ENCODE measurements around the gene ODAPH. TPM values are rescaled to one million over a fixed set of nuclear protein-coding genes. Genes with fewer than 3 reads are reported as not detected.

ODAPH gene
- total and polyA plus RNA-seq, 2 of the 4 experiments (the other 2 are of a cell fraction), result not detected

DNA sequence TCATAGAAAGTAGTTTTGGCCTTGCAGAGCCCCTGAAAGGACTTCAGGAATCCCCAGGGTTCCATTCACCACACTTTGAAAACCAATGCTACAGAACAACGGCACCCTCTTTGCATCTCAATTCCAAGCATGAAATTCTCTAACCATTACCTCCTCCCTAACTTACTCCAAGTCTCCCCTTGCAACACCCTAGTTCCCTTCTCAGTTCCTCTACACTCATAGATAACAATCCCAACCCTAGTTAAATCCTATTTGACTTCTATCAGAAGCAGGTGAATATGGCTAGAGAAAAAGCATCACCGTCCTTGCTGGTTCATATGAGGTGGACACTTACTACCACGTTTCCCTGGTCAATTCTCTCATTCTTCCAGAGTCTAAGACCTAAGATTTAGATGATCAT lies 44.0 kb upstream of the ODAPH start:
- Histone ChIP-seq H3K4me3 (ENCODE audit: insufficient read depth, low read depth, low read length) (no peak overlapping the region), H2AK9ac (replicated peaks; ENCODE audit: low read depth, low read length, poor library complexity) (no peak overlapping the region), H2AFZ (replicated peaks; ENCODE audit: low read length, poor library complexity) (no peak overlapping the region), H3K9me3 (ENCODE audit: control insufficient read depth, insufficient read depth, low read length) (no peaks in the 10 kb centered on the region), H2BK20ac (ENCODE audit: low read depth, low read length) (no peak overlapping the region), H3K27ac (ENCODE audit: insufficient read depth, low read length) (no peak overlapping the region), H3K36me3 (ENCODE audit: control insufficient read depth, insufficient read depth, low read length) (no peaks in the 10 kb centered on the region), H3K79me1 (ENCODE audit: low read depth in 1 of 2, low read length in 2 of 2) (peaks cover 33 to 54% of the 10 kb centered on the region in 2 experiments), H4K5ac (ENCODE audit: low read depth, low read length) (no peak overlapping the region), H2BK15ac (ENCODE audit: low read depth, low read length) (peak overlapping the region; percentile 11; the same call in 1 of the 3 replicates), H3K27me3 (ENCODE audit: control insufficient read depth, insufficient read depth, low read length) (no peaks in the 10 kb centered on the region), H3K18ac (ENCODE audit: low read depth, low read length) (no peak overlapping the region), H4K8ac (ENCODE audit: low read depth in 2 of 2, low read length in 2 of 2) (no peak overlapping the region), H2BK5ac (ENCODE audit: low read depth, low read length, poor library complexity, severe bottlenecking) (no peak overlapping the region), H3K9ac (ENCODE audit: low read depth, low read length) (no peak overlapping the region), H3K4me2 (ENCODE audit: low read depth, low read length) (peak overlapping the region; percentile 80), H3K9me1 (ENCODE audit: insufficient read depth, low read length) (no peaks in the 10 kb centered on the region; the same call in 1 of the 2 replicates), H3K4ac (ENCODE audit: low read depth, low read length) (peak overlapping the region; percentile 50), H4K20me1 (ENCODE audit: insufficient read depth, low read length) (no peaks in the 10 kb centered on the region; the same call in 1 of the 2 replicates), H4K91ac (ENCODE audit: insufficient read depth, low read depth, low read length) (no peak overlapping the region), H3K14ac (replicated peaks; ENCODE audit: low read depth, low read length) (0 out of 2 replicates have a peak overlapping the region, but pooled peaks have one; percentile 7), H3K56ac (ENCODE audit: extremely low read depth, insufficient read depth, low read length) (no peak overlapping the region), H3K23ac (ENCODE audit: low read depth, low read length) (peak overlapping the region; percentile 57), H3K4me1 (ENCODE audit: control insufficient read depth, insufficient read depth, low read length) (peaks cover 4% of the 10 kb centered on the region; the same call in 1 of the 2 replicates), H2AK5ac (ENCODE audit: low read depth, low read length) (no peak overlapping the region), H2BK120ac (ENCODE audit: low read depth, low read length) (no peak overlapping the region)
- ATAC-seq (ENCODE audit: low read depth) (no peak), DNase-seq (no peak)
- TF ChIP-seq SMC3 (IDR thresholded peaks at IDR 0.05; ENCODE audit: low read depth, low read length), result no peak
- no peak for TF ChIP-seq ELK1 (IDR thresholded peaks at IDR 0.05; ENCODE audit: borderline replicate concordance, low read depth, low read length)
- TF ChIP-seq RAD21 (IDR thresholded peaks at IDR 0.05; ENCODE audit: low read length), result no peak
- TF ChIP-seq NFE2L2 (IDR thresholded peaks at IDR 0.05; ENCODE audit: low read depth, low read length), result no peak
- no peak for TF ChIP-seq POLR2A (IDR thresholded peaks at IDR 0.05; ENCODE audit: low read depth, low read length)
- TF ChIP-seq CEBPB (IDR thresholded peaks at IDR 0.05; ENCODE audit: low read depth, low read length), result no peak
- TF ChIP-seq MAFK (IDR thresholded peaks at IDR 0.05; ENCODE audit: low read depth, low read length), result no peak
- TF ChIP-seq BHLHE40 (IDR thresholded peaks at IDR 0.05; ENCODE audit: low read depth, low read length), result no peak
- TF ChIP-seq FOS (IDR thresholded peaks at IDR 0.05; ENCODE audit: low read depth, low read length), result no peak
- TF ChIP-seq USF2 (IDR thresholded peaks at IDR 0.05; ENCODE audit: low read depth, low read length), result no peak
- TF ChIP-seq MAZ (IDR thresholded peaks at IDR 0.05; ENCODE audit: borderline replicate concordance, low read depth, low read length), result no peak
- no peak for TF ChIP-seq MXI1 (IDR thresholded peaks at IDR 0.05; ENCODE audit: borderline replicate concordance, low read depth, low read length)
- TF ChIP-seq CTCF (conservative IDR thresholded peaks at IDR 0.05; ENCODE audit: low read depth, low read length), result no peak
- TF ChIP-seq RCOR1 (IDR thresholded peaks at IDR 0.05; ENCODE audit: insufficient replicate concordance, low read length), result no peak
- TF ChIP-seq RFX5 (IDR thresholded peaks at IDR 0.05; ENCODE audit: low read depth, low read length), result no peak
- no peak for TF ChIP-seq CHD1 (IDR thresholded peaks at IDR 0.05; ENCODE audit: low read depth, low read length)
- in situ Hi-C loops (cut with MboI; ENCODE audit: low sequenced_read_pairs), result no loop called here
- BruUV-seq (replicated peaks), result no TSS peak
- dilution Hi-C loops (cut with HindIII; ENCODE audit: low sequenced_read_pairs, unreplicated experiment), result no loop called here
- no CpG with 5 or more reads among the region's 3 CpGs for WGBS, 2 experiments (ENCODE audit: extremely low coverage in 2 of 2, insufficient read length in 1 of 2)
- POLR2A ChIA-PET (ENCODE audit: unreplicated experiment), result no interaction called here
- intact Hi-C loops (cut with micrococcal nuclease), result no loop called here
- CTCF ChIA-PET, result no interaction called here
